Uterus (tissue), 2 donors: ENCODE data around the gene ZCWPW1.

ENCODE experiments used
- CTCF ChIP-seq, 4 experiments: fragments of 200-600 bp in 2 of 4; fragments of 450-650 bp in 2 of 4; sonication (generic) in 2 of 4; IDR thresholded peaks; one replicate each; pipeline ENCODE4 v1.5.1; 2016 to 2019; ENCODE audit warnings: antibody characterized with exemption in 4 of 4, mild to moderate bottlenecking in 2 of 4, moderate library complexity in 1 of 4
- POLR2A ChIP-seq, 2 donors: fragments of 450-650 bp; IDR thresholded peaks; one replicate each; pipeline ENCODE4 v1.6.1; 2016; ENCODE audit warnings: antibody characterized with exemption in 2 of 2, mild to moderate bottlenecking in 1 of 2, moderate library complexity in 1 of 2

GRCh38 chr7:100419660-100420226, 8.8 kb downstream of the ZCWPW1 start:
- no peak for TF ChIP-seq POLR2A (IDR thresholded peaks at IDR 0.05)
- no peak for TF ChIP-seq CTCF (IDR thresholded peaks at IDR 0.05)
